CD4-positive, alpha-beta T cell (primary cell): ENCODE measurements around the gene LCK. TPM values are rescaled to one million over a fixed set of nuclear protein-coding genes. Genes with fewer than 3 reads are reported as not detected.

ENCODE experiments used
- ATAC-seq: fragments of 200-7000 bp; cut with Tn5 transposase; one replicate; pipeline ENCODE4 v1.10.0; 2022; ENCODE audit warnings: mild to moderate bottlenecking; ENCODE audit not compliant: poor library complexity
- CTCF ChIA-PET: fragments of 350-600 bp; sonication (Branson Sonifier 250); formaldehyde crosslinking; loops from one replicate; lab custom pipeline; 2021; ENCODE audit warnings: antibody characterized with exemption, inconsistent platforms; lab: Charles Lee
- POLR2A ChIA-PET: fragments of 350-600 bp; sonication (Branson Sonifier 250); formaldehyde crosslinking; loops from one replicate; lab custom pipeline; 2021; ENCODE audit warnings: antibody characterized with exemption, inconsistent platforms; lab: Charles Lee
- DNase-seq, 14 experiments: peaks; one replicate each; pipeline ENCODE4 v3.0.0-alpha.2; 2013 to 2020; ENCODE audit warnings: mixed read lengths in 2 of 14
- H3K27ac ChIP-seq, 2 donors: one replicate each; pipeline versions ENCODE4 v1.5.1 to v1.7.0; 2013; ENCODE audit warnings: low read length in 2 of 2, low read depth in 1 of 2, mild to moderate bottlenecking in 1 of 2
- H3K27me3 ChIP-seq, 2 experiments: 1 replicate in 1 of 2; 2 replicates in 1 of 2; pipeline versions ENCODE4 v1.6.1 to v1.7.0; 2013; ENCODE audit warnings: low read length in 2 of 2, control low read depth in 1 of 2, mild to moderate bottlenecking in 1 of 2, moderate library complexity in 1 of 2; ENCODE audit not compliant: insufficient read depth in 2 of 2, control insufficient read depth in 1 of 2
- H3K36me3 ChIP-seq: one replicate; pipeline ENCODE4 v1.6.1; 2013; ENCODE audit warnings: low read length, control low read depth; ENCODE audit not compliant: insufficient read depth
- H3K4me1 ChIP-seq: one replicate; pipeline ENCODE4 v1.6.1; 2013; ENCODE audit warnings: low read length, control low read depth; ENCODE audit not compliant: insufficient read depth
- H3K4me3 ChIP-seq: one replicate; pipeline ENCODE4 v1.5.1; 2013; ENCODE audit warnings: mild to moderate bottlenecking, low read length, moderate library complexity
- H3K9me3 ChIP-seq, 2 experiments: 1 replicate in 1 of 2; 2 replicates in 1 of 2; pipeline versions ENCODE4 v1.6.1 to v1.7.0; 2013; ENCODE audit warnings: low read length in 2 of 2, mild to moderate bottlenecking in 2 of 2, control low read depth in 1 of 2, moderate library complexity in 1 of 2; ENCODE audit not compliant: control insufficient read depth in 1 of 2, insufficient read depth in 1 of 2
- H3K27ac Mint-ChIP-seq: one replicate; pipeline ENCODE4 v1.8.0; 2020; ENCODE audit warnings: mixed read lengths
- H3K27me3 Mint-ChIP-seq: one replicate; pipeline ENCODE4 v1.8.0; 2021; ENCODE audit warnings: mixed read lengths
- H3K36me3 Mint-ChIP-seq: one replicate; pipeline ENCODE4 v1.8.0; 2021; ENCODE audit warnings: low read depth, mixed read lengths
- H3K4me1 Mint-ChIP-seq: one replicate; pipeline ENCODE4 v1.8.0; 2021; ENCODE audit warnings: low read depth, mixed read lengths
- H3K4me3 Mint-ChIP-seq: one replicate; pipeline ENCODE4 v1.8.0; 2020; ENCODE audit warnings: mild to moderate bottlenecking, mixed read lengths
- H3K9me3 Mint-ChIP-seq: one replicate; pipeline ENCODE4 v1.8.0; 2020; ENCODE audit warnings: mixed read lengths
- intact Hi-C, 2 experiments: fragments of 100-400 bp; cut with DNase I in 1 of 2; cut with micrococcal nuclease in 1 of 2; formaldehyde crosslinking; loops; one replicate each; pipeline versions ENCODE4 v1.15.1 to v1.9.0; 2023 to 2025; cut with DNase I, micrococcal nuclease
- total RNA-seq, 174 experiments: library from RNA in 2 of 174; stranded (reverse) in 2 of 174; gene quantifications; one replicate each; pipeline ENCODE4 v1.2.3 and lab custom pipeline; 2021 to 2026
- TF ChIP-seq, protein P1 (sequence below): fragments of 200-600 bp; IDR thresholded peaks from one replicate; pipeline ENCODE4 v1.8.0; 2022; ENCODE audit warnings: antibody characterized with exemption, mild to moderate bottlenecking

The LCK gene
- total RNA-seq, 2 experiments from 2014 or later, result 187 to 188 TPM

DNA sequence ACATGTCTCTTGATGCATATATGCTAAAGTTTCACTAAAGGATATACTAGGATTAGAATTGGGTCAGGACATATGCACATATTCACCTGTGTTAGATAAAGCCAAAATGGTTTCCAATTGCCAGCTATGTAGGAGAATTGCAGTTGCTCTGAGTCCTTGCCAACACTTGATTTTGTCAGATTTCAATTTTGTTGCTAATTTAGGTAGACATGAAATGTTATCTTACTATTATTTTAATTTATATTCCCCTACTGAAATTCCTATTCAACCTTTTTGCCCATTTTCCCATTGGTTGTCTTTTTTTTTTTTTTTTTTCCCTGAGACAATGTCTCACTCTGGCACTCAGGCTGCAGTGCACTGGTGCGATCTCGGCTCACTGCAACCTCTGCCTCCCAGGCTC, 54.2 kb downstream of the LCK start:
- Histone ChIP-seq H3K36me3 (peaks cover 48% of the 10 kb centered on the region), H3K4me1 (peaks cover 32% of the 10 kb centered on the region), H3K27ac (no peak overlapping the region), H3K27me3 (no peaks in the 10 kb centered on the region), H3K4me3 (no peak overlapping the region), H3K9me3 (no peaks in the 10 kb centered on the region)
- Mint-ChIP-seq H3K4me3 (no peak overlapping the region), H3K4me1 (peaks cover 71% of the 10 kb centered on the region), H3K36me3 (peaks cover 83% of the 10 kb centered on the region), H3K9me3 (no peaks in the 10 kb centered on the region), H3K27me3 (no peaks in the 10 kb centered on the region), H3K27ac (no peak overlapping the region)
- DNase-seq (no peak), ATAC-seq (no peak)
- ChIA-PET CTCF (interaction anchor here (0.7 to 1.1 kb wide), 2 partner anchors 24 to 196 kb away, joined by 3 read pairs; no protein-coding TSS in a partner anchor), POLR2A (interaction anchor here (0.9 to 1.6 kb wide), 3 partner anchors 31 to 65 kb away, joined by 3 to 4 read pairs (median 3); partner anchors contain the start of gene MARCKSL1)
- intact Hi-C loops, result no loop called here
- TF ChIP-seq, protein P1, sequence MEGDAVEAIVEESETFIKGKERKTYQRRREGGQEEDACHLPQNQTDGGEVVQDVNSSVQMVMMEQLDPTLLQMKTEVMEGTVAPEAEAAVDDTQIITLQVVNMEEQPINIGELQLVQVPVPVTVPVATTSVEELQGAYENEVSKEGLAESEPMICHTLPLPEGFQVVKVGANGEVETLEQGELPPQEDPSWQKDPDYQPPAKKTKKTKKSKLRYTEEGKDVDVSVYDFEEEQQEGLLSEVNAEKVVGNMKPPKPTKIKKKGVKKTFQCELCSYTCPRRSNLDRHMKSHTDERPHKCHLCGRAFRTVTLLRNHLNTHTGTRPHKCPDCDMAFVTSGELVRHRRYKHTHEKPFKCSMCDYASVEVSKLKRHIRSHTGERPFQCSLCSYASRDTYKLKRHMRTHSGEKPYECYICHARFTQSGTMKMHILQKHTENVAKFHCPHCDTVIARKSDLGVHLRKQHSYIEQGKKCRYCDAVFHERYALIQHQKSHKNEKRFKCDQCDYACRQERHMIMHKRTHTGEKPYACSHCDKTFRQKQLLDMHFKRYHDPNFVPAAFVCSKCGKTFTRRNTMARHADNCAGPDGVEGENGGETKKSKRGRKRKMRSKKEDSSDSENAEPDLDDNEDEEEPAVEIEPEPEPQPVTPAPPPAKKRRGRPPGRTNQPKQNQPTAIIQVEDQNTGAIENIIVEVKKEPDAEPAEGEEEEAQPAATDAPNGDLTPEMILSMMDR, result no peak

DNA sequence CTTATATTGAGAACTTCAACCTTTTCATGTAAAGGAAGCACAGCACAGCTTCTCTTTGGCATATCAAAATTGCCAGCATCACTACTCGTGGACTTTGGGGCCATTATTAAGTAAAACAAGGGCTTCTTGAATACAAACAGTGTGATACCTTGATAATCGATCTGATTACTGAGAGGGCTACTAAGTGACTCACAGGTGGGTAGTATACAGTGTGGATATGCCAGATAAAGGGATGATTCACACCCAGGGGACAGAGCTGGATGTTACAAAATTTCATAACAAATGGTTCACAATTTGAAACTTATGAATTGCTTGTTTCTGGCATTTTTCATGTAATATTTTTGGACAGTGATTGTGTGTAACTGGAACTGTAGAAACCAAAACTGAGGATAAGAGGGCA, 56.3 kb downstream of the LCK start:
- no peak for ATAC-seq
- H3K4me3 Mint-ChIP-seq, result no peak overlapping the region
- CTCF ChIA-PET, result interaction anchor here (1.5 kb wide), 2 partner anchors 59 to 67 kb away, joined by 4 to 5 read pairs; partner anchors contain the start of gene FAM167B

DNA sequence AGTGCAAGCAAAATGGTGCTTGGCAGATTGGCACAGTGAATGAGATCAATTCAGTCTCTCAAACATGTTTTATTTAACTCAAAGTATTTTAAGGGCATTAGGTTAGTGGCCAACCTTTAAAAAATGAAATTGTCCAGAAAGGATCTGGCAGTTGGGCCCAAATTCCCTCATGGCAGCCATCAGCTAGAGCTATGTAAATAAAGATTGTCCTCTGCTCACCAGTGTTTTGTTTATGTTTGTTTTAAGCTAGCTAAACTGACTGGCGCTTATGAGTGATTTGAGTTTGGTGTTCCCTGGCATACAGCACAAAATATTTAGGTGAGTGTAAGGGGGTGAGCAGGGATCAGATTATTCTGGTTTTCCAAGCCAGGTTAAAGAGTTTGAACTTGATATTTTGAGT, 58.9 kb downstream of the LCK start:
- Mint-ChIP-seq H3K27me3 (no peaks in the 10 kb centered on the region), H3K9me3 (no peaks in the 10 kb centered on the region), H3K4me3 (no peak overlapping the region), H3K27ac (peak overlapping the region; percentile 65), H3K4me1 (peaks cover 72% of the 10 kb centered on the region), H3K36me3 (peaks cover 57% of the 10 kb centered on the region)
- Histone ChIP-seq H3K4me3 (no peak overlapping the region), H3K9me3 (no peaks in the 10 kb centered on the region), H3K36me3 (peaks cover 26% of the 10 kb centered on the region), H3K27me3 (no peaks in the 10 kb centered on the region), H3K4me1 (peaks cover 40% of the 10 kb centered on the region), H3K27ac (no peak overlapping the region)
- TF ChIP-seq, protein P1, result no peak
- intact Hi-C loops, result no loop called here
- POLR2A ChIA-PET, result interaction anchor here (3.1 kb wide), 1 partner anchor 11 kb away, joined by 13 read pairs; no protein-coding TSS in a partner anchor
- CTCF ChIA-PET, result interaction anchor here (1.3 kb wide), 1 partner anchor 19 kb away, joined by 3 read pairs; the partner anchor contains the start of gene HDAC1
- DNase-seq, result no peak
- ATAC-seq, result no peak

More for the DNA sequence above, 56.3 kb downstream of the LCK start:
- TF ChIP-seq, protein P1, result no peak
- no peaks in the 10 kb centered on the region for H3K27me3 ChIP-seq
- H3K4me1 ChIP-seq, result peaks cover 40% of the 10 kb centered on the region
- Mint-ChIP-seq H3K27ac (peak overlapping the region; percentile 68), H3K4me1 (peaks cover 74% of the 10 kb centered on the region), H3K9me3 (no peaks in the 10 kb centered on the region), H3K27me3 (no peaks in the 10 kb centered on the region), H3K36me3 (peaks cover 72% of the 10 kb centered on the region)
- no peak overlapping the region for H3K4me3 ChIP-seq
- H3K27ac ChIP-seq, result no peak overlapping the region
- H3K9me3 ChIP-seq, result no peaks in the 10 kb centered on the region
- POLR2A ChIA-PET, result interaction anchor here (1.0 to 1.5 kb wide), 4 partner anchors 11 to 29 kb away, joined by 3 to 4 read pairs (median 4); partner anchors contain the start of genes HDAC1 and MARCKSL1
- peaks cover 42% of the 10 kb centered on the region for H3K36me3 ChIP-seq
- no peak for DNase-seq
- intact Hi-C loops, result no loop called here
